Activated CD8-positive, alpha-beta memory T cell treated with anti-CD3 and anti-CD28 coated beads, Interleukin-2, amount 50 U/mL, for 24 hours (primary cell): ENCODE measurements around the gene TMEM120A.

ENCODE experiments used
- DNase-seq: peaks from one replicate; pipeline ENCODE4 v3.0.0-alpha.2; 2020; ENCODE audit errors: extremely low read depth

The TMEM120A gene

DNA sequence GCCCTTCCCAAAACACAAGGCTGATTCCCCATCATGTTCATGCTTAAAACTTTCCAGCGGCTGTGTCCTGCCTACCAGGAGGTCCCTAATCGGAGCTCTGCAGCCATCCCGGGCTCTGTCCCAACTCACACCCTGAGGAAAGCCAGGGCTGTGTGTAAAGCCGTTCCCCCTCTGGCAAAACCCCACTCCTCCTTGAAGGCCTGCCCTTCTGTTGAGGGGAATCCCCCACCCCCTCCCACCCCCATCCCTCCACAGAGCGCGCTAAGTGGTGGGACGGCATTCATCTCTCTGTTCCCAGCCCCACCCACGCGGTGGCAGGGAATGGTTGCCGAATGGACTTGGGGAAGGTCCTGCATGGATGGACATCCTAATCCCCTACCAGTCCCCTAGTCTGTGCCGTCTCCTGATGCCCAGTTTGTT, 667 bp upstream of the TMEM120A start:
- DNase-seq, result no peak

DNA sequence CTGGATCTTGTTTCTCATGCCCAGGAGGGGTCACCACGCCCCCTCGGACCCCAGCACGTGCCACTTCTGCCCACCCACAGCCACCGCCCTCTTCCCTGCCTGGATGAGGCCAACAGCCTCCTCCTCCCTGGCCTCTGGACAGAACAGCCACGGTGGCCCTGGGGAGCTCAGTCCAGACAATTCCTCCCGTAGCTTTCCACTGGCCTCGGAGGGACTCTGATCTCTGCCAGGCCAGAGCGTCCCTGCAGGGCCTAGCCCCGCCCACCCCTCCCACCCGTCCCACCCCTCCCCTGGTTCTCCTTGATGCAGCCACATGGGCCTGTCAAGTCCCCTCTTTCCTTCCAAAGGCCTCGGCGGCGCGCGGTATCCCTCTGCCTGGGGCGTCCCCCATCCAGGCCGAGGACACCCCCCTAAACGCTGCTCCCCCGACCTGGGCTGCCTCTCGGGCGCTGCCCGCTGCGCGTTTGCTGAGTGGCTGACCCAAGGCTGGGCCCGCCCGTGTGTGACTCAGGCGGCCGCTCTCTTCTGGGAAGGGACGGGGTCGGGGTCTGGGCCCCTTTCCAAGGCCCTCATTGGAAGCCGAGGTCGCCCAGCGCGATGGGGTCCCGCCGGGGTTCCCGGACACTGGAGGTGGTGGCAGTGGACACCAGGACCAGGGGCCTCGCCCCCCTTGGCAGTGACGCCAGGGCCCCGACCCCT, 557 bp downstream of the TMEM120A start:
- no peak for DNase-seq

DNA sequence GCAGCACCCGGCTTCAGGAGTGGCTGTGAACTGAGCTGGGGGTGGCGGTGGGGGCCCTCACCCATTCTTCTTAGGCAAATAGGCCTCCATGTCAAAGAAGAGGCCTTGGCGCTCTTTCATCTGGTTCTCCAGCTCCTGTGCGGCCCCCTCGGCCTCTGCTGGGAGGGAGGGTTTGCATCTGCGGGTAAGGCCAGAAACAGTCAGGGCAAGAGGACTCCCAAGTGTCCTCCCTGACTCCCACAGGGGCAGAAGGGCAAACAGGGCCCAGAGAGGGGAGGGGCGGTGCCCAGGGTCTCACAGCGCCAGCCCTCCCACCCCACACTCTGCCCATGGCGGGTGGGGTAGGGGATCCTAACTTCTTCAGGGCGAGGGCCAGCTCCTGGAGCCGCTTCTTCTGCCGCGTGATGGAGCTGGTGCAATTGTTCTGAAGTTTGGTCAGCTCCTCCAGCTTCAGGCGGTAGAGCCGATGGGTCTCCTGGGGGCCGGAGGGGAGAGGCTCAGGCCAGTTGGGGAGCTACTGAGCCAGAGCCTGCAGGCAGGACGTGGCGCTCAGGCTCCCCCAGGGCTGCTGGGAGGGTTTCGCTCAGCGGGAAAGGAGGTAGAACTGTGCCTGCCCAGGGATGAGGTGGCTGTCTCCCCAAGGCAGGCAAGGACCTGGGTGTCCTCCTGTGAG, 2.2 kb downstream of the TMEM120A start:
- no peak for DNase-seq

DNA sequence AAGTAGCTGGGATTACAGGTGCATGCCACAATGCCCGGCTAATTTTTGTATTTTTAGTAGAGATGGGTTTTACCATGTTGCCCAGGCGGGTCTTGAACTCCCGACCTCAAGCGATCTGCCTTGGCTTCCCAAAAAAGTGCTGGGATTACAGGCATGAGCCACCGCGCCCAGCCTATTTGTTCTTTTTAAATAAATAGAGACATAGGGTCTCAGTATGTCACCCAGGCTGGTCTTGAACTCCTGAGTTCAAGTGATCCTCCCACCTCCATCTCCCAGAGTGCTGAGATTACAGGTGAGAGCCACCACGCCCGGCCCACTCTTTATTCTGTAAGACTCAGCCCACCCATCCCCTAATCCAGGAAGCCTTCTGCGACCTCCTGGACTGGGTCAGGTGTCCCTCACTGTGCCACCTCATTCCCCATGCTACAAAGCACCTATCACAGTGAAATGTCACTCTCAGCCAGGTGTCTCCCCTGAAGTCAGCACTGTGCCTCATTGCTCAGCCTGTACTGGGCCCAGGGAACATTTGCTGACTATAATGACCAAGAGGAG, 2.8 kb downstream of the TMEM120A start:
- DNase-seq, result no peak

DNA sequence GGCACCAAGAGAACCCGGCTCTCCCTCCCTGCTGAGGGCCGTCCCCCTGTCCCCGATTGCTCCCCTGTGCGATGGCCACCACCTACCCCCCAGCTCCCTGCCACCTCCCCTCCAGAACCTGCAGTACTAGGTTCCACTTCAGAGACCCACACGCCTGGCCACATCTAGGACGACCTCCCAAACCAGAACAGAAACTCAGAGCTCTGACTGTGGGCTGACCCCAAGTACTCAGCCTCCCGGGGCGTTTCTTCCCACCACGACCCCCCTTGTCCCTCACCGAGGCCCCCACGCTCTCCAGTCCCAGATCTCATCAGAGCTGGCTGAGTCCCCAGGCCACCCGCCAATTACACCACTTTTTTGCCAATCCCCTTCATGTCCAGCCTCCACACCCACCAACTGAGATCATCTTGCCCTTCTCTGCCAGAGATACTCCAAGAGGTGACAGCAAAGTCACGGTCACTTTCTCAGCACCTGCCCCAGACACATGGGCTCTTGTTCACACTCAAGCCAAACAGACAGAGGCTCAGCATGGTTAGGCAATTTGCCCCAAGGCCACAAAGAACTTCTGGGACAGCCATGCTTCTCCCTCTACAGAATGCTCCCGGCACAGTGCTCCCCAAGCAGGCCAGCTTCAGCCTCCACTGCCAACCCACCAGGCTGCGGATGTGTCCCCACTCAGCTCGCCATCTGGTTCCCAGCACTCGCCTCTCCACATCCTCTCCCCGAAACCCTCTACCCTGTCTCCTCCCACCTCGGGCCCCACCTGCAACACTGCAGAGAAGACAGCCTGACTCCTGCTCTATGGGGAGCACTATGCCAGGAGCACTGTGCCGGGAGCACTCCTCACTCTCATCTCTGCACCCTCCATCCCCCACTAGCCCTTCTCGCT, 4.7 kb downstream of the TMEM120A start:
- DNase-seq, result no peak

DNA sequence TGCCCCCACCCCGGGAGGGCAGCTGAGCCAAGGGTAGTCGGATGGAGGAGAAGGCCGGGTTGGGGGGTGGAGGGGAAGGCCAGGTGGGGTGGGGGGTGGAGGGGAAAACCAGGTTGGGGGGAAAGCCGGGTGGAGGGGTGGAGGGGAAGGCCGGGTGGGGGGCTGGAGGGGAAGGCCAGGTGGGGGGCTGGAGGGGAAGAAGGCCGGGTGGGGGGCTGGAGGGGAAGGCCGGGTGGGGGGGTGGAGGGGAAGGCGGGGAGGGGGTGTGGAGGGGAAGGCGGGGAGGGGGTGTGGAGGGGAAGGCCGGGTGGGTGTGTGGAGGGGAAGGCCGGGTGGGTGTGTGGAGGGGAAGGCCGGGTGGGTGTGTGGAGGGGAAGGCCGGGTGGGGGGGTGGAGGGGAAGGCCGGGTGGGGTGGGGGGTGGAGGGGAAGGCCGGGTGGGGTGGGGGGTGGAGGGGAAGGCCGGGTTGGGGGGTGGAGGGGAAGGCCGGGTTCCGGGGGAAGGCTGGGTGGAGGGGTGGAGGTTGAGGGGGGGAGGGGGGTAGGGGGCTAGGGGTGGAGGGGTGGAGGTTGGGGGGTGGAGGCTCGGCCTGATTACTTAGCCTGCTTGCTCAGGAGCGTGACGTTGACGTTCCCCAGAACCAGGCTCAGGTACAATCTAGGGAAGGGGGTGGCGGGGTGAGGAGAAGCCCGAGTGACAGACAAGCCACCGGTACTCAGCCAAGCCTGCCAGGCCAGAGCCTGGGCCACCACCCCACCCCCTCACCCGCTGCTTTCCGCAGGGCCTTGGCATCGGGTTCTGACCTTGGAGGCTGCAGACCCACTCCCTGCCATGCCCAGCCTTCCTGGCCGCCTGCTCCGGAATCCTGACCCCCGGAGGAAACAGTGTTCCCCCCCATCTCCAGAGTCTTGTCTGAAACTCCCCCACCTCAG, 5.6 kb downstream of the TMEM120A start:
- DNase-seq, result no peak

DNA sequence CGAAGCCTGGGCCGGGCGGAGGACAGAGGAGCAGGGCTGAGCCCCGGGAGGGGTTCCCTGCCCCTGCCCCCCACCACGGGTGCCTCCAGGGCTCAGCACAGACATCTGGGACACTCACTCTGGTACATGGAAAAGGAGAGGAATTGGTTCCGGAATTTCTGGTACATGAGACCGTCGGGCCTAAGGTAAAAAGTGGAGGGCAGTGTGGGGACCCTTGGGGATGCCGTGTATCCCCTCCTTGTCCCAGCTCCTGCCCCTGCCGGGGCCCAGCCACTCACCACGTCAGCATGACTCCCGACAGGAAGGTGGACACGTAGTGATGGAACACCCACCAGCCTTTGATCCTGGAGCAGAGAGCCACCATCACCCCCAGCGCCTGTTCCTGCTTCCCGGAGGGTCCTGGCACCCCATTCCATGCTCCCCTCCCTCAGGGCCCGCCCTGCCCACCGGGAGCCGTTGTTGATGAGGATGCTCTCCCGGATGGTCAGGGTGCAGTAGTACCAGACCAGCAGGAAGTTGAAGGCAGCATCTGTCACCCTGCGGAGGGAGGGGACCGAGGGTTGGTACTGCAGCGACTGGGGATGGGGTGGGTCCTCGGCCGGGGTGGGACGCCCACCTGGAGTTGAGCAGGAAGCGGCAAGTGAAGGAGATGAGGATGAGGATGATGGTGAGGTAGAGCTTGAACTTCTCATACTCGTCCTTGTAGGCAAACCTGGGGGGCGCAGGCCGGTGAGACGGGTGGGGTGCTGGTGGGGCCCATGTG, 6.4 kb downstream of the TMEM120A start:
- no peak for DNase-seq

DNA sequence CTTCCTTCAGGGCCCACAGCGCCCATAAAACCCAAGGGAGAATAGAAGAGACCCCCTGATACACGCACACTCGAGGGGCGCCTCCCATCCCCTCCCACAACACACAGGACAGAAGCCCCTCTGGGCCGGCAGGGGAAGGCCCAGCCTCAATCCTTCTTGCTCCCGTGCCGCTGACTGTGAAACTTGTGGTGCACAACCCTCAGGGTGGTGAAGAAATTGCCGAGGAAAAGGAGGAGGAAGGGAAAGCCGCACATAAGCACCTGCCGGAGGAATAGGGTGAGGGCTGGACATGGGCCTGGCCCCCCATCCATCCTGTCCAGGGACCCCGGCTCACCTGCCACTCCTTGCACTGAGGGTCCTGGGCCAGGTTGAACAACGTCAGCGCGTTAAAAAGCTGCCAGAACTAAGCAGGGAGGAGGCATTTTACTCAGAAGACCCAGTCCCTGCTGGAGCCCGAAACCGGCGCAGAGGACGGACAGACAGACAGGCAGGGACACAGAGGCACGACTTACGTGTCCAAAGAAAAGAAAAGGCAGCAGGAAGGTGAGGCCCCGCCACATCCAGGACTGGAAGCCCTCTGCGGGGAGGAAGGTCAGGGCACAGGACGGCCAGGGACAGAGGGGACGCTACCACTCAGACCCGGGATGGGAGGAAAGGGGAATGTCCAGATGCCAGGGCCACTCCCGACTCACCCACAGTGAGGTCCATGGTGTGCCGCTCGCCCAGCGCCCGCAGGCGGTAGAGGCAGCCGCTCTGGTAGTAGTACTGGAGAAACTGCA, 7.2 kb downstream of the TMEM120A start:
- DNase-seq, result no peak

DNA sequence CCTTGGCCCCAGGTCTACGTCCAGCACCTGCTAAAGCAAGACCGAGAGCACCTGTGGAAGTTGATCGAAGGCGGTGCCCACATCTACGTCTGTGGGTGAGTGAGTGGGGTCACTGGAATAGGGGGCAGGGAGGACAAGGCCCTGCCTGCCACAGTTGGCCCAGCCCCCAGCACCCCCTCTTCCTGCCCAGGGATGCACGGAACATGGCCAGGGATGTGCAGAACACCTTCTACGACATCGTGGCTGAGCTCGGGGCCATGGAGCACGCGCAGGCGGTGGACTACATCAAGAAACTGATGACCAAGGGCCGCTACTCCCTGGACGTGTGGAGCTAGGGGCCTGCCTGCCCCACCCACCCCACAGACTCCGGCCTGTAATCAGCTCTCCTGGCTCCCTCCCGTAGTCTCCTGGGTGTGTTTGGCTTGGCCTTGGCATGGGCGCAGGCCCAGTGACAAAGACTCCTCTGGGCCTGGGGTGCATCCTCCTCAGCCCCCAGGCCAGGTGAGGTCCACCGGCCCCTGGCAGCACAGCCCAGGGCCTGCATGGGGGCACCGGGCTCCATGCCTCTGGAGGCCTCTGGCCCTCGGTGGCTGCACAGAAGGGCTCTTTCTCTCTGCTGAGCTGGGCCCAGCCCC, 8.1 kb downstream of the TMEM120A start:
- DNase-seq, result no peak

DNA sequence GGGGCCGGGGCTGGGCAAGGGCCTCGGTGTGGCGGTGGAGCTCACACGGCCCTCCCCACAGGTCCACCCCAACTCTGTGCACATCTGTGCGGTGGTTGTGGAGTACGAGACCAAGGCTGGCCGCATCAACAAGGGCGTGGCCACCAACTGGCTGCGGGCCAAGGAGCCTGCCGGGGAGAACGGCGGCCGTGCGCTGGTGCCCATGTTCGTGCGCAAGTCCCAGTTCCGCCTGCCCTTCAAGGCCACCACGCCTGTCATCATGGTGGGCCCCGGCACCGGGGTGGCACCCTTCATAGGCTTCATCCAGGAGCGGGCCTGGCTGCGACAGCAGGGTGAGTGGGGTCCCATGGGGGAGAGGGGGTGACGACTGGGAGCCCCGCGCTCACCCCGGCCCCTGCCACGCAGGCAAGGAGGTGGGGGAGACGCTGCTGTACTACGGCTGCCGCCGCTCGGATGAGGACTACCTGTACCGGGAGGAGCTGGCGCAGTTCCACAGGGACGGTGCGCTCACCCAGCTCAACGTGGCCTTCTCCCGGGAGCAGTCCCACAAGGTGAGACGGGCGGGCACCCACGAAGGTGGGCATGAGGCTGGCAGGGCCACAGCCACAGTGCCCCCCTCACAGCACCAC, 8.8 kb downstream of the TMEM120A start:
- DNase-seq, result no peak

DNA sequence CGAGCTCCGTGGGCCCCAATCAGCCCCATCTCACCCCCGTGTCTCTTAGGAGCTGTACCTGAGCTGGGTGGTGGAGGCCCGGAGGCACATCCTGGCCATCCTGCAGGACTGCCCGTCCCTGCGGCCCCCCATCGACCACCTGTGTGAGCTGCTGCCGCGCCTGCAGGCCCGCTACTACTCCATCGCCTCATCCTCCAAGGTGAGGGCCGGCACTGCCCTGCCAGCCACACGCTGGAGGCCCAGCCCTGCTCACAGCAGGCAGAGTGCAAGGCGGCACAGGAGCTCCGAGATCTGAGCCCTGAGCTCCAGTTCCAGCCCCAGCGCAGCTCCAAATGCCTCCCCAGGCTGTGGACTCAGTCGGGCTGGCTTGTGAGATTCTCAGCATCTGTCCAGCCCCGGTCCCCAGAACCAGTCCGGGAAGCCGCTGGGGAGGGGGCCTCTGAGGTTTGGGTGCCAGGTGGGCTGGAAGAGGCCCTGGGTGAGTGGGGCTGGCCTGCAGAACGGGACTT, 9.3 kb downstream of the TMEM120A start:
- no peak for DNase-seq

DNA sequence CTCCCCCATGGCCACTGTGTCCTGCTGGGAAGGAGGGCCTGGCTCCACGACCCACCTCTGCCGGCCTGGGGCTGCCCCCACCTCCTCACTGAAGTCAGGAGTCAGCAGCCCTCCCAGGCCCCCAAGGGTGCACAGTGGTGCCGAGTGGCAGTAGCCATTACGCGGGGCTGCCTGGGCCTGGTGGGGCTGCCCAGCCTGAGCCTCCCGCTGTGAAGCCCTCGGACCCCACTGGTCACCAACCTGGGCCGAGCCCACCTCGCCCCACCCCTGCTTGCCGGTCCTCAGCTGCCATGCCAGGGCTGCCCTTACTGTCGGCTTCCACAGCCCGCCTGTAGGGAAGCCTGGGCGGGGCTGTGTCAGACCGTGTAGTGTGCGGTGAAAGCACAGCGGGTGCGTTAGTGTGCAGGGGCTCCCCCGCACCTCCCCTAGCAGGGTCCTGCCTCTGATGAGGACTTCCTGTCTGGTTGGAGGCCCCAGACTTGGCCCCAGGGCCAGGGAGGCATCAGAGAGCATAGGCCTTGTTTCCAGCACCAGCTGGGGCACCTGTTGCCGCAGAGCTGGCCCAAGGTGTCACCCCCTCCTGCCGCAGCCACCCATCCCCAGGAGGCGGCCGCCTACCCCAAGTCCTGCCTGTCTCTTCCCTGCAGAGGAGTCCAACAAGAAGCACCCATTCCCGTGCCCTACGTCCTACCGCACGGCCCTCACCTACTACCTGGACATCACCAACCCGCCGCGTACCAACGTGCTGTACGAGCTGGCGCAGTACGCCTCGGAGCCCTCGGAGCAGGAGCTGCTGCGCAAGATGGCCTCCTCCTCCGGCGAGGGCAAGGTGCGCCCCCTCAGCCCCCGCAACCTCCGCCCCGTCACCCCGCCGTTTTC, 10.0 kb downstream of the TMEM120A start:
- no peak for DNase-seq

DNA sequence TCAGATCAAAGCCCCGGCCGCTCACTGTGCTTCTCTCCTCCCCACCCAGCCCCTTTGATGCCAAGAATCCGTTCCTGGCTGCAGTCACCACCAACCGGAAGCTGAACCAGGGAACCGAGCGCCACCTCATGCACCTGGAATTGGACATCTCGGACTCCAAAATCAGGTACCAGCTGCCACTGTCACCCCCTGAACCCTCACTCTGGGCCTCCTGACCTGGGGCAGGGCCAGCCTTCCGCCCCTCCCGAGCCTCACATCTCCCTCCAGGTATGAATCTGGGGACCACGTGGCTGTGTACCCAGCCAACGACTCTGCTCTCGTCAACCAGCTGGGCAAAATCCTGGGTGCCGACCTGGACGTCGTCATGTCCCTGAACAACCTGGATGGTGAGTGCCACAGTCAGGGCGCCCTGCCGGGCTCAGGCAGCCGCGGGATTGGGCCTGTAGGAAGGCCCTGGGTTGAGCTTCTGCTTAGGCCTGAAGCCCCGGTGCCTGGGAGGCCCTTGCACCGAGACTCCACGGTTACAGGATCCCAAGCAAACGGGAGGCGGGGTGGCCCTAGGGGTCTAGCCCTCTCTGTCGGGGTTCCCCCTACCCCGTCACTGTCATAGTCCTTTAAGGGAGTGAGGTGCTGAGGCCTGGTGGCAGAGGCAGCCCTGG, 10.8 kb downstream of the TMEM120A start:
- DNase-seq, result no peak

DNA sequence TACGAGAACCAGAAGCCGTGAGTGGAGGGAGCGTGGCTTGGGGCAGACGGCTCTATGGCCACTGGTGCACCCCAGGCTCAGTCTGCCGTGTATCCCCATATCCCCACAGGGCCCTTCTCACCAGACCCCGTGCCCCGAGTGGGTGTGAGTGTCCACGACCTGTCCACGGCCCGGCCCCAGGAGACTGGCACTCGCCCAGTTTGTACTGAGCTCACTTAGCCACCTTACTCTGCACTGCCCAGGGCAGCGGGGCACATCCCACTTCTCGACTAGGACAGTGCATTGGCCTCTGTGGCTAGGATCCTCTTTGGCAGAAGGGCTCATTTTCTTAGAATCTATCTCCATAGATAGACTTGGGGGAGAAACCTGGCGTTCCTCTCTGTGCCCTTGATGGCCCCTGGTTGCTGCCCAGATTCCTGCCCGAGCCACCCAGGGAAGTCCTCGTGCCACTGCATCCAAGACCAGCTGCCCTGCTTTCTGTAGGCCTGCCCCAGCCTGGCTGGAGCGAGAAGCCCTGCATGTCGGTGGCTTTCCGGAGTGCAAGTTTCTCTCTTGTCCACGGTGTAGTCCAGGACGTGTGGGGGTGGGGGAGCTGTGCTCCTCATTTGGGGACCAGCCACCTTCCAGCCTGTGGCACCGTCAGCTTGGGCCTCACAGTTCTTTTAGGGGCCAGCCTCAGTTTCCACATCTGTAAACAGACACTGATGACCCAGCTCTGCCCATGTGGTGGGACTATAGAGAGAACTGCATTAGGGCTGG, 11.9 kb downstream of the TMEM120A start:
- DNase-seq, result no peak

DNA sequence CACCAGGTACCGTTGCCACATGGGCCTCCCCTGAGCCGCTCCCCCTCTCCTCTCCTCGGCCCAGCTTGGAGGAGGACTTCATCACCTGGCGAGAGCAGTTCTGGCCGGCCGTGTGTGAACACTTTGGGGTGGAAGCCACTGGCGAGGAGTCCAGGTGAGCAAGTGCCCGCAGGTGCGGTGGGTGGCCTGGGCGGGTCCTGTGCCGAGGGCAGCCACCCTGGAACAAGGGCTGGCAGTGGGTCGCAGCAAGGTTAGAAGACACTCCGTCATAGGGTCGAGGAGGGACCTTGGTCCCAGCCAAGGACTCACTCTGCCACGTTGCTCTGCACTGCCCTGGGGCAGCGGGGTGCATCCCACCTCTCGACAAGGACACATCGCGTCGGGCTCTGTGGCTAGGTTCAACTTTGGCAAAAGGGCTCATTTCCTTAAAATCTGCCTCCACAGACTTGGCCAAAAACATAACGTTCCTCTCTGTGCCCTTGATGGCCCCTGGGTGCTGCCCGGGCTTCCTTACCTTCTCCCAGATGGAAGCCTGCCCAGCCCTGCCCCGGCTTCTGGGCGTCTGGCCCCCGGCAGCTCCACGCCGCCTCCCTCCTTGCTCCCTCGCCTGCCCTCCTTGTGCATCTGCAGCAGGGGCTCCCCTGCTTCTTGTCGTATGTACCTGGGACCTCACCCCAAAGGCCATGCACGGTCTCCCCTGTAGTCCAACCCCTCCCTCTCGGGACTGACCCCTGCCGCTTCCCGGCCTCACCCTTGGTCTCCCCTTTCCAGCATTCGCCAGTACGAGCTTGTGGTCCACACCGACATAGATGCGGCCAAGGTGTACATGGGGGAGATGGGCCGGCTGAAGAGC, 12.7 kb downstream of the TMEM120A start:
- no peak for DNase-seq

DNA sequence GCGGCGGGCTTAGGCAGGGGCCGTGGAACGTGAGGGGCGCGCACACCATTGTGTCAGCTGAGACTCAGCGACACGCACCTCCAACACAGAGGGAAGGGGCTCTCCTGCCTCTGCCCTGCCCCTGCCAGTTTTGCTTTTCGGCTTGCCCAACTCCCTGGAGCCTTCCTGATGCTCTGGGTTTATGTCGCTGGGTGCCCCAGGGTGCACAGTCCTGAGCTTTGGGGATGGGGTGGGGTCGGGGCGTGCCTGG, 13.3 kb downstream of the TMEM120A start:
- no peak for DNase-seq
